ENCODE results near the gene TPP1. TPM values are rescaled to one million over a fixed set of nuclear protein-coding genes. Genes with fewer than 3 reads are reported as not detected.

Gene TPP1
- total RNA-seq, 4 donors from 2014 or later: 56.1 to 126 (median 81.9) TPM

DNA sequence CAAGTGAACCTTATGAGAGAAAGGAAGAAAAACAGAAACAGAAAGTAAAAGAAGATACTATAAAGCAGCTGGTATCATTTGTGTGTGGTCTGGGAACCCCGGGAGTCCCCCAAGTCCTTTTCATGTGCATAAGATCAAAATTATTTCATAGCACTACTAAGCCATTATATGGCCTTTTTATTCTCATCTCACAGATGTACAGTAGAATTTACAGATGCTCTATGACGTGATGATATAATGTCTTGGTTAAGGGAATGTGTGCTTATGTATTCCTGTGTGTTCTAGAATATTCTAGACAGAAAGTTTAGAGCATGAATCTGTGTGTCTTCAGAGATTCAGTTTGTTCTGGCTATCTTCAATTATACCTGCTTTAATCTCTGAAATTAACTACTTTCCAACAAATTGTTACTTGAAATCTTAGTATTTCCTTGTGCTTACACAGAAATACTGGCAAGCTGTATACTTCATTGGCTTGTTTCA lies 8.6 kb upstream of the TPP1 start:
- peaks cover 8% of the 10 kb centered on the region for H3K4me1 ChIP-seq
- WGBS: 69% methylated on average over 2 of the region's 2 CpGs
- no peak for TF ChIP-seq EP300 (IDR thresholded peaks at IDR 0.05)
- no peak for DNase-seq (ENCODE audit: low spot score in 2 of 2)
- H3K4me3 ChIP-seq: no peak overlapping the region
- no peak overlapping the region for H3K27ac ChIP-seq
- no peaks in the 10 kb centered on the region for H3K9me3 ChIP-seq
- peaks cover 3% of the 10 kb centered on the region for H3K27me3 ChIP-seq
- H3K36me3 ChIP-seq: peaks cover 80% of the 10 kb centered on the region

DNA sequence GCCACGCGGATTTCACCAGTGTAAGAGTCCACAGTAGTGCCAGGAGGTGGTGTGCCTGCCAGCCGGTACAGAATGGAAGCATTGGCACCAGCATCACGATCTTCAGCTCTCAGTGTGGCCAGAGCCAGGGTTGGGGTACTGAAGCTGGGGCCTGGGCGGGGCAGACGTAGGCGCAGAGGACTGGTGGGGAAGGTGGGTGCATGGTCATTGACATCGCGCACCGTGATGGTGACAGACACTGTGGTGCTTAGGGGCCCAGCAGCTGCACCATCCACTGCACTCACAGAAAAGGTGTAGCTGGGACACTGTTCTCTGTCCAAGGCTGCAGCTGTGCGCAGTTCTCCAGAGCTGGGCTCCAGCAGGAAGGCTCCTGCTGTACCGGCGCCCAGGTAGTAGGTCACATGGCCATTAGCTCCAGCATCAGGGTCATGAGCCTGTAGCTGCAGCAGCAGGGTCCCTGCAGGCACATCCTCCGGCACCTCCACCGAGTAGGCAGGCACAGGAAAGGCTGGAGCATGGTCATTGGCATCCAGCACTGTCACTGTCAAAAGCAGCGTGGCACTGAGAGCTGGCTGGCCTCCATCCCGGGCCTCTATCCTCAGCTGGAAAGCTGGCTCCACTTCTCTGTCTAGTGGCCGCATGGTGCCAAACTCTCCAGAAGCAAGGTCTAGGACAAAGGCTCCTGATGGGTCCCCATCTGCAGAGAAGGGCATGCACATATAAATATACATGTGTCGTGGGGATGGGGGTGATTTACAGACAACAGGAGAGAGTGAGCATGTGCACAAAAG lies 7.9 kb upstream of the TPP1 start:
- Histone ChIP-seq H3K36me3 (peaks cover 73% of the 10 kb centered on the region), H3K27ac (no peak overlapping the region), H3K27me3 (peaks cover 3% of the 10 kb centered on the region), H3K4me1 (peaks cover 8% of the 10 kb centered on the region), H3K4me3 (no peak overlapping the region), H3K9me3 (no peaks in the 10 kb centered on the region)
- 82% methylated on average over 10 of the region's 19 CpGs for WGBS
- DNase-seq (ENCODE audit: low spot score in 2 of 2): no peak
- TF ChIP-seq POLR2A (IDR thresholded peaks at IDR 0.05) (no peak), POLR2AphosphoS5 (IDR thresholded peaks at IDR 0.05) (no peak), EP300 (IDR thresholded peaks at IDR 0.05) (no peak)
- TF ChIP-seq, protein P1, sequence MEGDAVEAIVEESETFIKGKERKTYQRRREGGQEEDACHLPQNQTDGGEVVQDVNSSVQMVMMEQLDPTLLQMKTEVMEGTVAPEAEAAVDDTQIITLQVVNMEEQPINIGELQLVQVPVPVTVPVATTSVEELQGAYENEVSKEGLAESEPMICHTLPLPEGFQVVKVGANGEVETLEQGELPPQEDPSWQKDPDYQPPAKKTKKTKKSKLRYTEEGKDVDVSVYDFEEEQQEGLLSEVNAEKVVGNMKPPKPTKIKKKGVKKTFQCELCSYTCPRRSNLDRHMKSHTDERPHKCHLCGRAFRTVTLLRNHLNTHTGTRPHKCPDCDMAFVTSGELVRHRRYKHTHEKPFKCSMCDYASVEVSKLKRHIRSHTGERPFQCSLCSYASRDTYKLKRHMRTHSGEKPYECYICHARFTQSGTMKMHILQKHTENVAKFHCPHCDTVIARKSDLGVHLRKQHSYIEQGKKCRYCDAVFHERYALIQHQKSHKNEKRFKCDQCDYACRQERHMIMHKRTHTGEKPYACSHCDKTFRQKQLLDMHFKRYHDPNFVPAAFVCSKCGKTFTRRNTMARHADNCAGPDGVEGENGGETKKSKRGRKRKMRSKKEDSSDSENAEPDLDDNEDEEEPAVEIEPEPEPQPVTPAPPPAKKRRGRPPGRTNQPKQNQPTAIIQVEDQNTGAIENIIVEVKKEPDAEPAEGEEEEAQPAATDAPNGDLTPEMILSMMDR (IDR thresholded peaks at IDR 0.05): no peak

DNA sequence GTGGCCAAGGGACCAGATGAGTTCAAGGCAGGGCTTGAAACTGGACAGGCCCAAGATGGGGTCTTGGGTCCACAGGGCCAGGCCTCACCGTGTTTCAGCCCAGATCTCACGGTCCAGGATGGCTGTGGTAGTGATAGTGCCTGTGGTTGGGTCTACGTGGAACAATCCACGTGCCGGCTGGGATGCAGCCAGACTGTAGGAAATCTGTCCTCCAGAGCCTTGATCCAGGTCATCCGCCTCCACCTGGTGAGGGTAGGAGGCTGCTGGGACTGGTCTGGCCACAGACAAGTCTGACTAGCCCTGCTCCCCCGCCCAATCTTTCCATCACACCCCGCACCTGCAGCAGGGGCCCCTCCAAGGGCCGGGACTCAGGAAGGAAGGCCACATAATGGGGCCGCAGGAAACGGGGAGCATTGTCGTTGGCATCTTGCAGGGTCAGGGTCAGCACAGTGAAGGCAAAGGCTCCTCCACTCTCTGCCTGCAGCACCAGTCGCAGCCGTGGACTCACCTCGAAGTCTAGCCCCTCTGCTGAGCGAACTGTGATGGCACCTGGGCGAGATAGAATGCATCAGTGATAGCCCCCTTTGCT lies 6.7 kb upstream of the TPP1 start:
- Histone ChIP-seq H3K4me3 (no peak overlapping the region), H3K27ac (no peak overlapping the region), H3K9me3 (no peaks in the 10 kb centered on the region), H3K27me3 (peaks cover 3% of the 10 kb centered on the region), H3K36me3 (peaks cover 64% of the 10 kb centered on the region), H3K4me1 (peaks cover 8% of the 10 kb centered on the region)
- DNase-seq (ENCODE audit: low spot score in 2 of 2): no peak
- WGBS: 78% methylated on average over 15 of the region's 17 CpGs
- TF ChIP-seq POLR2AphosphoS5 (IDR thresholded peaks at IDR 0.05): no peak
- no peak for TF ChIP-seq POLR2A (IDR thresholded peaks at IDR 0.05)
- TF ChIP-seq, protein P1 (IDR thresholded peaks at IDR 0.05): no peak
- no peak for TF ChIP-seq EP300 (IDR thresholded peaks at IDR 0.05)

DNA sequence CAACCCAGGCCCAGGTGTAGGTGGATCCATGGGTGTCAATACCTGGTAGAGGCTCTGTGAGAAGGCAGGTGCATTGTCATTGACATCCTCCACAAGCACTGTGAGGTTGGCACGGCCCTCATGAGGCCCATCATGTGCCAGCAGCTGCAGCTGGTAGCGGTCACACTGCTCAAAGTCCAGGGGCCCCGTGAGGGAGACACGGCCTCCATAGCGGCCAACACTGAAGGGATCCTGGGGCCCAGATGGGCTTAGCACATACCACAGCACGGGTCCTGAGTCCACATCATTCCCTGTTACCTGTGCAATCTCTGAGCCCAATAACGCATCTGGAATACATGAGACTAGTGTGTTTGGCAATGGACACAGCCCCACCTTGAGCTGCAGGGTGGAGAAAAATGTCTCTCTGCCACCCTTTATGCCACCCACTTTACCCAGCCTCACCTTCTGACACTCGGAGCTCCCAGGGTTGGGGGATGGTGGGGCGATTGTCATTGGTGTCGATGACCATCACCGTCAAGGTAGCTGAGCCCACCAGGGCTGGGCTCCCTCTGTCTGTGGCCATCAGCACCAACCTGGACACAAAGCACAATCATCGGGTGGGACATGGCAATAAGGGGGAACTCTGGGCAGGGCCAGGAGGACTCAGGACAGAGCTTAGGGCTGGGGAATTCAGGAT lies 6.1 kb upstream of the TPP1 start:
- no peaks in the 10 kb centered on the region for H3K27me3 ChIP-seq
- peaks cover 59% of the 10 kb centered on the region for H3K36me3 ChIP-seq
- DNase-seq (ENCODE audit: low spot score in 2 of 2): no peak
- H3K9me3 ChIP-seq: no peaks in the 10 kb centered on the region
- H3K4me3 ChIP-seq: no peak overlapping the region
- 92% methylated on average over 9 of the region's 12 CpGs for WGBS
- H3K4me1 ChIP-seq: peaks cover 4% of the 10 kb centered on the region
- no peak overlapping the region for H3K27ac ChIP-seq
- TF ChIP-seq, protein P1 (IDR thresholded peaks at IDR 0.05): no peak

DNA sequence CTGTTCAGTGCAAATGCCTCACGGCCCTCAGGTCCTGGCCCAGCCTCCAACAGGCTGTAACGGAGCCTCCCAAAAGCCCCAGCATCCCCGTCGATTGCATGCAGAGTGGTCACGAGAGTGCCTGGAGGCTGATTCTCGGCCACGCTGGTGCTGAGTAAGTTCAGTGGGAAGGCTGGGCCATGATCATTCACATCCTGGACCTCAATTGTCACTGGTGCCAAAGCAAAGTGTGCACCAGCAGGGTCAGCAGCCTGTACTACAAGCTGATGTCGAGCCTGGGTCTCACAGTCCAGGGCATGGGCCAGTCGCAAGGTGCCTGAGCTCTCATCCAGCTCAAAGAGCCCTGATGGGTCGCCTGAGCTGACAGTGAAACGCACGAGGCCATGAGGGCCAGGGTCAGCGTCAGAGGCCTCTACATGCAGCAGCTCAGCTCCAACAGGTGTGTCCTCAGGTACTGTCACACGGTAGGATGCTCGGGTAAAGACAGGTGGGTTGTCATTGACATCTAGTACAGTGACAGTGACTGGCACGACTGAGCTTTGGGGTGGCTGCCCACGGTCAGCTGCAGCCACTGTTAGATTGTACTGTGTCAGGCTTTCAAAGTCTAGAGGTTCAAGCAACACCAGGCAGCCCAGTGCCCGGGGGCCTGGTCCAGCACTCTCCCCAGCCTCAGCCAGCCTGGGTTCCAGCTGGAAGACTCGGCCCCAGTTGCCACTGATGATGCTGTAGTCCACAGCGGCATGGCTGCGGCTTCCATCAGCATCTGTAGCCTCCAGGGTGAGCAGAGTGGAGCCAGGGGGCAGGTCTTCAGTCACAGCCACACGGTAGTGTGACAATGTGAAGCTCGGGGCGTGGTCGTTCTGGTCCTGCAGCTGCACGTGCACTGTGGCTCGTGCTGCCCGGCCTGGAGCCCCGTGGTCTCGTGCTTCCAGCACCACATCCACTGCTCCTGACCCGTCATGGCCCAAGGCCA lies 4.5 kb upstream of the TPP1 start:
- H3K4me3 ChIP-seq: no peak overlapping the region
- H3K4me1 ChIP-seq: peaks cover 9% of the 10 kb centered on the region
- no peak for TF ChIP-seq POLR2AphosphoS5 (IDR thresholded peaks at IDR 0.05)
- no peak for TF ChIP-seq POLR2A (IDR thresholded peaks at IDR 0.05)
- TF ChIP-seq EP300 (IDR thresholded peaks at IDR 0.05): no peak
- TF ChIP-seq, protein P1 (IDR thresholded peaks at IDR 0.05): no peak
- H3K27ac ChIP-seq: no peak overlapping the region
- no peaks in the 10 kb centered on the region for H3K9me3 ChIP-seq
- 87% methylated on average over 17 of the region's 31 CpGs for WGBS
- H3K36me3 ChIP-seq: peaks cover 45% of the 10 kb centered on the region
- no peaks in the 10 kb centered on the region for H3K27me3 ChIP-seq
- DNase-seq (ENCODE audit: low spot score in 2 of 2): no peak
